ENCODE measurements around the gene XIAP.
A peak's percentile ranks its signal among the peaks of the same experiment; 100 is the strongest.

XIAP gene

DNA sequence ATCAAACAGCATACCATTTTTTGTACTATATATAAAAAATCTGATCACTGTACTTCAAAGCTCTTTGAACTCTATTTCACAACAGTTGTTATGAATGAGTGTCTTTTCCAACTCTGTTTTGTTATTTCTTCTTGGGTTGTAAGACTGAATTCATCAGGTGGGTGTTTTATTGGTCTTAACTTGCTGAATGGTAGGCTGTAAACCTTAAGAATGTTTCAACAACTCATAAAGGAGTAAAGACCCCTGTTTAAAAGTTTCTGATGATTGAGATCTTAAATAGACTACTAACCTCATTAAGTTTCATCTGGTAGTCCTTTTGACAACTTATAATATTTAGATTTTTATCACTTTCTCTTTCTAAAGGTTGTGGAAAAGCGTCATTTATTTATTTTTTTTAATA is 83.2 kb downstream of the XIAP start:
- DNase-seq = no peak
- Histone ChIP-seq H3K23ac (ENCODE audit: low read length) (no peak overlapping the region), H4K8ac (ENCODE audit: low read depth, low read length) (no peak overlapping the region), H3K9ac (ENCODE audit: low read length) (no peak overlapping the region), H2BK12ac (ENCODE audit: low read length) (no peak overlapping the region), H3K27me3 (ENCODE audit: insufficient read depth, low read length) (no peaks in the 10 kb centered on the region), H3K14ac (ENCODE audit: low read length) (no peak overlapping the region), H4K12ac (ENCODE audit: low read depth, low read length) (no peak overlapping the region), H3K79me1 (ENCODE audit: low read length) (no peaks in the 10 kb centered on the region), H2AK5ac (ENCODE audit: low read length) (no peak overlapping the region), H3K4ac (ENCODE audit: low read depth, low read length) (no peak overlapping the region), H2AFZ (ENCODE audit: insufficient read depth, low read length, poor library complexity) (no peak overlapping the region), H3K4me2 (ENCODE audit: low read length) (no peak overlapping the region), H2BK5ac (ENCODE audit: low read depth, low read length, poor library complexity) (no peak overlapping the region), H2BK120ac (ENCODE audit: insufficient read depth, low read length, poor library complexity) (no peak overlapping the region), H3K18ac (ENCODE audit: low read length) (no peak overlapping the region), H3K9me3 (ENCODE audit: insufficient read depth, low read depth, low read length) (no peaks in the 10 kb centered on the region), H3K4me3 (ENCODE audit: low read depth, low read length) (no peak overlapping the region), H4K91ac (ENCODE audit: low read depth, low read length) (no peak overlapping the region), H3K79me2 (ENCODE audit: control insufficient read depth, insufficient read depth, low read length, poor library complexity) (no peaks in the 10 kb centered on the region), H3K4me1 (ENCODE audit: control insufficient read depth in 1 of 2, insufficient read depth in 2 of 2, low read length in 2 of 2) (no peaks in the 10 kb centered on the region), H3K36me3 (ENCODE audit: control insufficient read depth in 1 of 2, insufficient read depth in 2 of 2, low read length in 2 of 2) (no peaks in the 10 kb centered on the region), H3K27ac (ENCODE audit: low read depth, low read length) (no peak overlapping the region)
- no CpG with 5 or more reads among the region's 1 CpG for WGBS (ENCODE audit: extremely low coverage, insufficient coverage, insufficient read length)

- Histone ChIP-seq H3K23ac (ENCODE audit: low read length) (no peak overlapping the region), H2BK5ac (ENCODE audit: low read depth, low read length, poor library complexity) (no peak overlapping the region), H3K18ac (ENCODE audit: low read length) (no peak overlapping the region), H4K12ac (ENCODE audit: low read depth, low read length) (no peak overlapping the region), H3K4me1 (ENCODE audit: control insufficient read depth in 1 of 2, insufficient read depth in 2 of 2, low read length in 2 of 2) (no peaks in the 10 kb centered on the region), H3K27me3 (ENCODE audit: insufficient read depth, low read length) (no peaks in the 10 kb centered on the region), H3K4me2 (ENCODE audit: low read length) (no peak overlapping the region), H2AFZ (ENCODE audit: insufficient read depth, low read length, poor library complexity) (no peak overlapping the region), H3K36me3 (ENCODE audit: control insufficient read depth in 1 of 2, insufficient read depth in 2 of 2, low read length in 2 of 2) (no peaks in the 10 kb centered on the region), H2BK12ac (ENCODE audit: low read length) (no peak overlapping the region), H3K27ac (ENCODE audit: low read depth, low read length) (no peak overlapping the region), H3K79me1 (ENCODE audit: low read length) (no peaks in the 10 kb centered on the region), H3K4me3 (ENCODE audit: low read depth, low read length) (no peak overlapping the region), H3K4ac (ENCODE audit: low read depth, low read length) (no peak overlapping the region), H4K91ac (ENCODE audit: low read depth, low read length) (no peak overlapping the region), H4K8ac (ENCODE audit: low read depth, low read length) (no peak overlapping the region), H2AK5ac (ENCODE audit: low read length) (no peak overlapping the region), H3K9ac (ENCODE audit: low read length) (no peak overlapping the region), H2BK120ac (ENCODE audit: insufficient read depth, low read length, poor library complexity) (no peak overlapping the region), H3K14ac (ENCODE audit: low read length) (no peak overlapping the region), H3K79me2 (ENCODE audit: control insufficient read depth, insufficient read depth, low read length, poor library complexity) (no peaks in the 10 kb centered on the region), H3K9me3 (ENCODE audit: insufficient read depth, low read depth, low read length) (no peaks in the 10 kb centered on the region)
- DNase-seq = no peak
- whole genome bisulfite sequencing (ENCODE audit: extremely low coverage, insufficient coverage, insufficient read length) = no CpG with 5 or more reads among the region's 2 CpGs
Observed at GRCh38 chrX:123943488-123943887, 83.6 kb downstream of the XIAP start.

DNA sequence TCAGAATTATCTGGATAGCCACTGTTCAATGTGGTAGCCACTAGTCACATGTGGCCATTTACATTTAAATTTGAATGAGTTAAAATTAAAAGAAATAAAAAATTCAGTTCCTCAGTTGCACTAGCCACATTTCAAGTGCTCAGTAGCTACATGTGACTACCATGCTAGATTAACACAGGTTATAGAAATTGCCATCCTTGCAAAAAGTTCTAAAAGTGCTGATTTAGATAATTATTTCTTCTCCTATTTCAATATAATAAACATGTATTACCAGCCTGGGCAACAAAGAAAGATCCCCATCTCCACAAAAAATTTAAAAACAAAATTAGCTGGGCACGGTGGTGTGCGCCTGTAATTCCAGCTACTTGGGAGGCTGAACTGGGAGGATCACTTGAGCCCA is 90.0 kb downstream of the XIAP start:
- no peaks in the 10 kb centered on the region for H3K36me3 ChIP-seq (ENCODE audit: control insufficient read depth in 1 of 2, insufficient read depth in 2 of 2, low read length in 2 of 2)
- H3K4me3 ChIP-seq (ENCODE audit: low read depth, low read length) = no peak overlapping the region
- no peak overlapping the region for H2BK5ac ChIP-seq (ENCODE audit: low read depth, low read length, poor library complexity)
- no peak overlapping the region for H3K23ac ChIP-seq (ENCODE audit: low read length)
- H3K79me2 ChIP-seq (ENCODE audit: control insufficient read depth, insufficient read depth, low read length, poor library complexity) = no peaks in the 10 kb centered on the region
- no peak overlapping the region for H4K8ac ChIP-seq (ENCODE audit: low read depth, low read length)
- no peaks in the 10 kb centered on the region for H3K9me3 ChIP-seq (ENCODE audit: insufficient read depth, low read depth, low read length)
- H3K18ac ChIP-seq (ENCODE audit: low read length) = no peak overlapping the region
- no peak overlapping the region for H3K4me2 ChIP-seq (ENCODE audit: low read length)
- H3K27ac ChIP-seq (ENCODE audit: low read depth, low read length) = no peak overlapping the region
- no peak overlapping the region for H4K12ac ChIP-seq (ENCODE audit: low read depth, low read length)
- whole genome bisulfite sequencing (ENCODE audit: extremely low coverage, insufficient coverage, insufficient read length) = no CpG with 5 or more reads among the region's 2 CpGs
- H3K4me1 ChIP-seq (ENCODE audit: control insufficient read depth in 1 of 2, insufficient read depth in 2 of 2, low read length in 2 of 2) = no peaks in the 10 kb centered on the region
- H2BK120ac ChIP-seq (ENCODE audit: insufficient read depth, low read length, poor library complexity) = no peak overlapping the region
- no peak overlapping the region for H2AK5ac ChIP-seq (ENCODE audit: low read length)
- no peak overlapping the region for H3K14ac ChIP-seq (ENCODE audit: low read length)
- no peak overlapping the region for H3K4ac ChIP-seq (ENCODE audit: low read depth, low read length)
- H3K79me1 ChIP-seq (ENCODE audit: low read length) = no peaks in the 10 kb centered on the region
- no peak overlapping the region for H2BK12ac ChIP-seq (ENCODE audit: low read length)
- no peaks in the 10 kb centered on the region for H3K27me3 ChIP-seq (ENCODE audit: insufficient read depth, low read length)
- no peak overlapping the region for H3K9ac ChIP-seq (ENCODE audit: low read length)
- H2AFZ ChIP-seq (ENCODE audit: insufficient read depth, low read length, poor library complexity) = no peak overlapping the region
- no peak overlapping the region for H4K91ac ChIP-seq (ENCODE audit: low read depth, low read length)
- no peak for DNase-seq

DNA sequence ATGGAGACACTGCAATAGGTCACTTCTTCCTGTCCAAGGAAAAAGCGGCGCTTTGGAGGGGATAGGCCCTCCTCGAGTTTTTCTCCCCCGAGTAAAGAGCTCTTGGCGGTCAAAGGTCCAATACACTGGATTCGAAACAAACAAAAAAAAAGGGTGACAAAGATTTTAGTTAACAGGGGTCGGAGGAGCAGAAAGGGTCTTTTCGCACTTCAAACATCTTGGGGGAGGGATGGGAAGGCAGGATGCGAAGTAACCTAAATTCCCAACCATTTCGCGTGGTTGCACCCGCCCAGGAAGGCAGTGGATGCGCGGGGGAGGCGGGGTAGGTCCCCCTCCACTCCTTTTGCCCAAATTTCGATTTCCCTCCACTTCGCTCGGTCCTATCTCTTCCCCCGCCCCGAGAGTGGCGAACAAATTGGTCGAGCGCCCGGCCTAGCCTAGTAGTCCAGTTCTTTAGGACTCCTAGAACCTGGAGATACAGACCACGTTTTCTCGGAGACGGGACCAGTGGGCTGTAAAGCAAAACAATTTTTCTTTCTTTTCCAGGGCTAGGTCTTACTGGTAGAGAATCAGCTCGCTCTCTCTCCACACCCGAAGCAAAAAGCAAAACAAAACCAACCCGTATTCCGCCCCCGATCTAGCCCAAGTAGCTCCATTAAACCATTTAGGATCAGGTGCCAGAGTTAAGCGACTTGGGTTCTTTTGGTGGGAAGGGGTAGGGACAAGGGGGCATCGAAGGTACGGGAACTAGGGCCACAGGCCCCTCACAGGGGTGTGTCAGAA is 99.6 kb downstream of the XIAP start:
- peak overlapping the region; percentile 35 for H4K91ac ChIP-seq (ENCODE audit: low read depth, low read length)
- H3K9me3 ChIP-seq (ENCODE audit: insufficient read depth, low read depth, low read length) = no peaks in the 10 kb centered on the region
- no peaks in the 10 kb centered on the region for H3K27me3 ChIP-seq (ENCODE audit: insufficient read depth, low read length)
- H3K4ac ChIP-seq (ENCODE audit: low read depth, low read length) = peak overlapping the region; percentile 59
- peak overlapping the region; percentile 68 for H3K9ac ChIP-seq (ENCODE audit: low read length)
- H2BK5ac ChIP-seq (ENCODE audit: low read depth, low read length, poor library complexity) = peak overlapping the region; percentile 42
- H3K4me1 ChIP-seq (ENCODE audit: control insufficient read depth in 1 of 2, insufficient read depth in 2 of 2, low read length in 2 of 2) = no peaks in the 10 kb centered on the region
- H4K12ac ChIP-seq (ENCODE audit: low read depth, low read length) = peak overlapping the region; percentile 36
- peak overlapping the region; percentile 11 for H2BK120ac ChIP-seq (ENCODE audit: insufficient read depth, low read length, poor library complexity)
- H3K36me3 ChIP-seq (ENCODE audit: control insufficient read depth in 1 of 2, insufficient read depth in 2 of 2, low read length in 2 of 2) = no peaks in the 10 kb centered on the region
- H3K18ac ChIP-seq (ENCODE audit: low read length) = peak overlapping the region; percentile 40
- H3K14ac ChIP-seq (ENCODE audit: low read length) = peak overlapping the region; percentile 60
- H2BK12ac ChIP-seq (ENCODE audit: low read length) = no peak overlapping the region
- no peak overlapping the region for H3K27ac ChIP-seq (ENCODE audit: low read depth, low read length)
- H3K23ac ChIP-seq (ENCODE audit: low read length) = no peak overlapping the region
- peak overlapping the region; percentile 81 for H3K4me3 ChIP-seq (ENCODE audit: low read depth, low read length)
- WGBS (ENCODE audit: extremely low coverage, insufficient coverage, insufficient read length) = no CpG with 5 or more reads among the region's 35 CpGs
- peak overlapping the region; percentile 80 for H3K4me2 ChIP-seq (ENCODE audit: low read length)
- peak overlapping the region; percentile 58 for H2AFZ ChIP-seq (ENCODE audit: insufficient read depth, low read length, poor library complexity)
- peaks cover 11% of the 10 kb centered on the region for H3K79me2 ChIP-seq (ENCODE audit: control insufficient read depth, insufficient read depth, low read length, poor library complexity)
- peak overlapping the region; percentile 22 for H4K8ac ChIP-seq (ENCODE audit: low read depth, low read length)
- peaks cover 18% of the 10 kb centered on the region for H3K79me1 ChIP-seq (ENCODE audit: low read length)
- peak; percentile 0 to 32 for DNase-seq
- H2AK5ac ChIP-seq (ENCODE audit: low read length) = no peak overlapping the region
